Ishikawa (cell line): ENCODE data around the gene FOXJ3.

Experiments used
- CEBPB ChIP-seq: IDR thresholded peaks from 2 replicates; pipeline ENCODE4 v1.6.1; 2012
- FOXM1 ChIP-seq: IDR thresholded peaks from 2 replicates; pipeline ENCODE4 v1.6.1; 2012; ENCODE audit warnings: low read depth, borderline replicate concordance
- RAD21 ChIP-seq: IDR thresholded peaks from 2 replicates; pipeline ENCODE4 v1.6.1; 2012; ENCODE audit warnings: low read depth
- REST ChIP-seq: IDR thresholded peaks from 2 replicates; pipeline ENCODE4 v1.6.1; 2012; ENCODE audit warnings: low read depth, mild to moderate bottlenecking
- TAF1 ChIP-seq: IDR thresholded peaks from 2 replicates; pipeline ENCODE4 v1.6.1; 2012; ENCODE audit warnings: low read depth, mild to moderate bottlenecking
- TCF12 ChIP-seq: IDR thresholded peaks from 2 replicates; pipeline ENCODE4 v1.6.1; 2012; ENCODE audit warnings: low read depth
- TEAD4 ChIP-seq: IDR thresholded peaks from 2 replicates; pipeline ENCODE4 v1.6.1; 2012
- YY1 ChIP-seq: IDR thresholded peaks from 2 replicates; pipeline ENCODE4 v1.6.1; 2012; ENCODE audit warnings: low read depth
- ZBTB7A ChIP-seq: IDR thresholded peaks from 2 replicates; pipeline ENCODE4 v1.6.1; 2012; ENCODE audit warnings: low read depth

DNA sequence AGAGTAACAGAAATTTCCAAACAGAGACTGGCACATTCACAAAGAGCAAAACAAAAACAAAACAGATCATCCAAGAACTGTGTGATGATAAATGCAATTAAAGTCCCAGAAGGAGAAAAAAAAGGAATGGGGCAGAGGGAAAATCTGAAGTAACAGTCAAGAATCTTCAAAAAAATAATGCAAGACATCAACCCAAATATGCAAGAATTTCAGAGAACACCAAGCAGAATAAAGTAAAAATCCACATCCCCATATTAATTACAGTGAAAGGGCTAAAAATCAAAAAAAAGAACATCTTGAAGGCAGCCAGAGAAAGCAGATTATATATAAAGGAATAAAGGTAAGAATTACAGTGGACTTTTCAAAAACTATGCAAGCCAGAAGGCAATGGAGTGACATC is 67.1 kb downstream of the FOXJ3 start:
- TF ChIP-seq YY1 (no peak), ZBTB7A (no peak), RAD21 (no peak), REST (no peak), TAF1 (no peak), TEAD4 (no peak), FOXM1 (no peak), TCF12 (no peak), CEBPB (no peak)
